ENCODE results near the gene C1QL1.

C1QL1 gene

GRCh38 chr17:44930667-44931066 lies 37.4 kb downstream of the C1QL1 start:
- TF ChIP-seq, protein P1, sequence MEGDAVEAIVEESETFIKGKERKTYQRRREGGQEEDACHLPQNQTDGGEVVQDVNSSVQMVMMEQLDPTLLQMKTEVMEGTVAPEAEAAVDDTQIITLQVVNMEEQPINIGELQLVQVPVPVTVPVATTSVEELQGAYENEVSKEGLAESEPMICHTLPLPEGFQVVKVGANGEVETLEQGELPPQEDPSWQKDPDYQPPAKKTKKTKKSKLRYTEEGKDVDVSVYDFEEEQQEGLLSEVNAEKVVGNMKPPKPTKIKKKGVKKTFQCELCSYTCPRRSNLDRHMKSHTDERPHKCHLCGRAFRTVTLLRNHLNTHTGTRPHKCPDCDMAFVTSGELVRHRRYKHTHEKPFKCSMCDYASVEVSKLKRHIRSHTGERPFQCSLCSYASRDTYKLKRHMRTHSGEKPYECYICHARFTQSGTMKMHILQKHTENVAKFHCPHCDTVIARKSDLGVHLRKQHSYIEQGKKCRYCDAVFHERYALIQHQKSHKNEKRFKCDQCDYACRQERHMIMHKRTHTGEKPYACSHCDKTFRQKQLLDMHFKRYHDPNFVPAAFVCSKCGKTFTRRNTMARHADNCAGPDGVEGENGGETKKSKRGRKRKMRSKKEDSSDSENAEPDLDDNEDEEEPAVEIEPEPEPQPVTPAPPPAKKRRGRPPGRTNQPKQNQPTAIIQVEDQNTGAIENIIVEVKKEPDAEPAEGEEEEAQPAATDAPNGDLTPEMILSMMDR (IDR thresholded peaks at IDR 0.05; ENCODE audit: control insufficient read depth, insufficient read depth, low read depth, low read length, missing control alignments), result no peak
- H3K4me3 ChIP-seq (ENCODE audit: control insufficient read depth, low read depth, low read length), result no peak overlapping the region
- DNase-seq (ENCODE audit: low read depth), result no peak

- no peak overlapping the region for H3K4me3 ChIP-seq (ENCODE audit: control insufficient read depth, low read depth, low read length)
- DNase-seq (ENCODE audit: low read depth), result no peak
- TF ChIP-seq, protein P1 (IDR thresholded peaks at IDR 0.05; ENCODE audit: control insufficient read depth, insufficient read depth, low read depth, low read length, missing control alignments), result no peak
Observed at GRCh38 chr17:44928950-44929720, 39.0 kb downstream of the C1QL1 start.

- TF ChIP-seq, protein P1 (IDR thresholded peaks at IDR 0.05; ENCODE audit: control insufficient read depth, insufficient read depth, low read depth, low read length, missing control alignments), result no peak
- no peak overlapping the region for H3K4me3 ChIP-seq (ENCODE audit: control insufficient read depth, low read depth, low read length)
- DNase-seq (ENCODE audit: low read depth), result no peak
Observed at GRCh38 chr17:44928136-44928535, 40.0 kb downstream of the C1QL1 start.

- TF ChIP-seq, protein P1 (IDR thresholded peaks at IDR 0.05; ENCODE audit: control insufficient read depth, insufficient read depth, low read depth, low read length, missing control alignments), result no peak
- no peak for DNase-seq (ENCODE audit: low read depth)
- no peak overlapping the region for H3K4me3 ChIP-seq (ENCODE audit: control insufficient read depth, low read depth, low read length)
Observed at GRCh38 chr17:44927696-44928095, 40.4 kb downstream of the C1QL1 start.

DNA sequence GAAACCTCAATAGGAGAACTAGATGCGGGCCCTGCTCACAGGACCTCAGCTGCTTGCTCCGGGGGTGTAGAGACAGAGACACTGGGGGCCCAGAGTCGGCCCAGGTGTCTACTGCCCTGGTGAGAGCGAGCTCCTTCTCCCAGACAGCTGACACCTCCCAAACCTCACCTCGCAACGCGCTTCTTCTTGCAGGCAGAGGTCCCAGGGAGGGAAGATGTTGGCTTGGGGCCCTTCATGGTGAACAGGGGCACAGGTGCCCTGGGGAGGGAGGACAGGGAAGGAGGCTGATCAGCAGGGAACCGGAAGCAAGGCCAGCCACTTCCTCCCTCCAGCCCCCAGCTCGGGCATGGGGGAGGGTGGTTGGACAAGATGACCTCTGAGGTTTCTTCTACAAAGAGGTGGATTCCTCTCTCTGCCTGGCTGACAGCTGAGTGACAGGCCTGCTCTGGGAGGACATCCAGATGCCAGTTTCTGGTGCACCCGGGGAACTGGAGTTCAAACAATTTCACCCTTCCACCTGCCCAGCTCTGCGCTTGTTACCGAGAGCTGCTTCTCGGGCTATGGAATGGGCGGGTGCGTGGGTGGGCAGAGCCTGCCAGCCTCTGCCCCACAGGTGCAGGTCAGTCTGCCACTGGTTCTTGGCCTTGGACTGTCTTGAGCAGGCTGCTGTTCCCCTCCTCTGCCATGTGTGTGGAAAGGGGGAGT lies 41.1 kb downstream of the C1QL1 start:
- TF ChIP-seq, protein P1 (IDR thresholded peaks at IDR 0.05; ENCODE audit: control insufficient read depth, insufficient read depth, low read depth, low read length, missing control alignments), result no peak
- no peak for DNase-seq (ENCODE audit: low read depth)
- no peak overlapping the region for H3K4me3 ChIP-seq (ENCODE audit: control insufficient read depth, low read depth, low read length)

DNA sequence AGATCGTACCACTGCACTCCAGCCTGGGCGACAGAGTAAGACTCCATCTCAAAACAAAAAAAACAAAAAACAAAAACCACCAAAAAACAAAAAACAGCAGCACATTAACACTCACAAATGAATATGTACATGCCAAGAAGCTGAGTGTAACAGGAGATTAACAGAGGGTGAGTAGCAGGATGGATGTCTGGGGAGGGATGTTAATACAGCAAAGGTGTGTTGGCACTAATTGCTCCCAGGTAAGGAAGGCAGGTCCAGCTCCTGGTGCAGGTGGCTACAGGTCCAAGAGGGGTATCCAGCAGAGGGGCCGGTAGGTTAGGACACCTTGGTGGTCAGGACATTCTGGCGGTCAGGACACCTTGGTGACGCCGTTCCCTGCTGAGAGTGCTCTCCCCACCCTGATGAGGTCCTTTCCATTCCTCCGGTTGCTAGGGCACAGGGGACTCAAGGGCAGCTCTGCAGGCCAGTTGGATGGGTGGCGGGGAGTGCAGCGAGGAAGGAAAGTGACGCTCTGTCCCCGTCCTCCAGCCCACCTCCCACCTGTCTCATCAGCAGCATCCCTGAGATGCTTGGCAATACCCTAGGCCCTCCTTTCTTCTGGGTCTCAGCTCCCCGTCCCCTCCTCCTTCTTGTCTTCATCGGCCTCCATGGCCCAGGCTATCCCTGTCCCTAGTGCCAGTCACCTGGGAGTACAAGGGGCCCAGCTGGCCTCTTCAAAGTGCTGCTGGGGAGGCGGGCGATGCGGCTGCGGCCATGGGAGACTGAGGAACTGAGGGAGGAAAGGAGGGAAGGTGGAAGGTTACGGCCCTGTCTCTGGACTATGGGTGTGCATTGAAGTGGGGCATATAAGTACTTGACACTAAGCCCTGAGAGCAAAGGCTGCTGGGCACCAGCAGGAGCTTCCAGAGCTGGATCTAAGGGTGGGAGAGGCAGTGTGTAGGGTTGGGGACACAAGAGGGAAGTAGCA lies 42.1 kb downstream of the C1QL1 start:
- TF ChIP-seq, protein P1 (IDR thresholded peaks at IDR 0.05; ENCODE audit: control insufficient read depth, insufficient read depth, low read depth, low read length, missing control alignments), result no peak
- DNase-seq (ENCODE audit: low read depth), result no peak
- no peak overlapping the region for H3K4me3 ChIP-seq (ENCODE audit: control insufficient read depth, low read depth, low read length)

Measured in AG09309 (cell line).